Common myeloid progenitor, CD34-positive (primary cell): Measurements from ENCODE around the gene ADAMTS8.

Source experiments
- CTCF ChIA-PET: fragments of 350-600 bp; sonication (Branson Sonifier 250); formaldehyde crosslinking; loops from one replicate; lab custom pipeline; 2021; ENCODE audit warnings: antibody characterized with exemption; lab: Charles Lee
- POLR2A ChIA-PET: fragments of 350-600 bp; sonication (Branson Sonifier 250); formaldehyde crosslinking; loops from one replicate; lab custom pipeline; 2021; ENCODE audit warnings: antibody characterized with exemption; lab: Charles Lee
- DNase-seq, 3 donors: peaks; one replicate each; pipeline versions ENCODE4 v3.0.0 to v3.0.0-alpha.2; 2013
- H3K27ac ChIP-seq, 2 experiments: 1 replicate in 1 of 2; 2 replicates in 1 of 2; pipeline ENCODE4 v1.7.0; 2013; ENCODE audit warnings: inconsistent platforms in 2 of 2, low read length in 2 of 2, mild to moderate bottlenecking in 2 of 2, low read depth in 1 of 2, moderate library complexity in 1 of 2; ENCODE audit not compliant: severe bottlenecking in 2 of 2, insufficient read depth in 1 of 2, poor library complexity in 1 of 2
- H3K27me3 ChIP-seq, 5 experiments: replicated peaks in 2 of 5; 1 replicate in 3 of 5; 2 replicates in 2 of 5; pipeline versions ENCODE4 v1.6.1 to v1.7.0; 2013; ENCODE audit warnings: low read length in 4 of 5, mild to moderate bottlenecking in 2 of 5, moderate library complexity in 2 of 5, inconsistent platforms in 1 of 5; ENCODE audit not compliant: insufficient read depth in 5 of 5, control insufficient read depth in 4 of 5
- H3K36me3 ChIP-seq, 4 experiments: 1 replicate in 2 of 4; 2 replicates in 2 of 4; pipeline versions ENCODE4 v1.6.1 to v1.7.0; 2013; ENCODE audit warnings: low read length in 3 of 4, control low read depth in 1 of 4, mild to moderate bottlenecking in 1 of 4; ENCODE audit not compliant: control insufficient read depth in 4 of 4, insufficient read depth in 4 of 4
- H3K4me1 ChIP-seq, 4 experiments: 1 replicate in 3 of 4; 2 replicates in 1 of 4; pipeline versions ENCODE4 v1.6.1 to v1.7.1; 2013; ENCODE audit warnings: low read length in 3 of 4, mild to moderate bottlenecking in 3 of 4, control low read depth in 1 of 4, inconsistent platforms in 1 of 4, moderate library complexity in 1 of 4; ENCODE audit not compliant: control insufficient read depth in 4 of 4, insufficient read depth in 4 of 4; ENCODE audit errors: control extremely low read depth in 1 of 4
- H3K4me3 ChIP-seq, 7 experiments: 1 replicate in 4 of 7; 2 replicates in 3 of 7; pipeline versions ENCODE4 v1.5.1 to v1.7.0; 2013; ENCODE audit warnings: mild to moderate bottlenecking in 7 of 7, low read length in 6 of 7, moderate library complexity in 6 of 7, inconsistent platforms in 2 of 7, low read depth in 2 of 7, control low read depth in 1 of 7; ENCODE audit not compliant: insufficient read depth in 4 of 7, control insufficient read depth in 1 of 7; ENCODE audit errors: extremely low read depth in 1 of 7
- H3K9me3 ChIP-seq, 5 experiments: 1 replicate in 4 of 5; 2 replicates in 1 of 5; pipeline versions ENCODE4 v1.6.1 to v1.7.1; 2013; ENCODE audit warnings: low read length in 4 of 5, mild to moderate bottlenecking in 2 of 5, inconsistent platforms in 1 of 5, low read depth in 1 of 5, moderate library complexity in 1 of 5; ENCODE audit not compliant: control insufficient read depth in 4 of 5, insufficient read depth in 2 of 5; ENCODE audit errors: control extremely low read depth in 1 of 5
- WGBS: methylation state at CpG from one replicate; pipeline ENCODE4 v1.1.5; 2013; ENCODE audit not compliant: insufficient coverage; 5-methylcytosine and 5-hydroxymethylcytosine counted together

ADAMTS8 gene

DNA sequence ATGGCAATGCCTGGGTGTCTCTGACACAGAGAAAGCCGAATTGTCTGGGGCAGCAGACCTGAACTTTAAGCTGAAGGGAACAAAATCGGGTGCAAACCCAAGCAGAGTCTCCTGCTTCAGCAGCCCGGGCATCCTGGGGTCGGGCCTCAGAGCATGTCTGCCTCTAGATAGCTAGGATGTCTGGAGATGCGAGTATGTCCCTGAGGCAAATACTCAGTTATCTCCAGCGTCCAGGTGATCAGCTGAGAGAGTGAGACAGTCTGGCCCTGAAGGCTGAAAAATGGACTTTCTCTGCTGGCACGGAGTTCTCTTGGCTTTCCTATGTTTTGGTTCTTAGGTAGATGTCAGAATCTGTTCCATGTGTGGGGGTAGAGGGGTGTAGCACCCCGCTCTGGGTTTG, 3.3 kb downstream of the ADAMTS8 start:
- ChIA-PET CTCF (interaction anchor here (0.6 to 15.5 kb wide), 5 partner anchors 17 to 852 kb away, joined by 3 to 362 read pairs (median 3); no protein-coding TSS in a partner anchor), POLR2A (no interaction called here)
- DNase-seq = no peak
- WGBS = 93% methylated on average over 6 of the region's 8 CpGs
- Histone ChIP-seq H3K4me3 (no peak overlapping the region), H3K27ac (no peak overlapping the region), H3K27me3 (peaks cover 13 to 87% (median 40%) of the 10 kb centered on the region in 5 experiments), H3K4me1 (peaks cover 0 to 19% (median 11%) of the 10 kb centered on the region in 4 experiments), H3K9me3 (no peaks in the 10 kb centered on the region), H3K36me3 (no peaks in the 10 kb centered on the region)

- H3K27me3 ChIP-seq = peaks cover 9 to 86% (median 43%) of the 10 kb centered on the region in 5 experiments
- peaks cover 0 to 19% (median 11%) of the 10 kb centered on the region in 4 experiments for H3K4me1 ChIP-seq
- H3K27ac ChIP-seq = no peak overlapping the region
- WGBS = 95% methylated on average over 14 of the region's 14 CpGs
- H3K4me3 ChIP-seq = no peak overlapping the region
- no peaks in the 10 kb centered on the region for H3K36me3 ChIP-seq
- CTCF ChIA-PET = interaction anchor here (0.6 to 1.3 kb wide), 5 partner anchors 17 to 852 kb away, joined by 3 read pairs; partner anchors contain the start of gene SNX19
- POLR2A ChIA-PET = no interaction called here
- no peaks in the 10 kb centered on the region for H3K9me3 ChIP-seq
- DNase-seq = no peak
These were observed 3.7 kb downstream of the ADAMTS8 start for GRCh38 chr11:130424613-130425140.

- no peaks in the 10 kb centered on the region for H3K9me3 ChIP-seq
- 91% methylated on average over 14 of the region's 16 CpGs for WGBS
- H3K27me3 ChIP-seq = peaks cover 0 to 76% (median 34%) of the 10 kb centered on the region in 5 experiments
- H3K4me3 ChIP-seq = no peak overlapping the region
- no peak overlapping the region for H3K27ac ChIP-seq
- H3K4me1 ChIP-seq = peaks cover 0 to 15% (median 10%) of the 10 kb centered on the region in 4 experiments
- no peak for DNase-seq
- H3K36me3 ChIP-seq = no peaks in the 10 kb centered on the region
- ChIA-PET POLR2A (no interaction called here), CTCF (interaction anchor here (1.3 kb wide), 1 partner anchor 492 kb away, joined by 3 read pairs; the partner anchor contains the start of gene SNX19)
These were observed 4.8 kb downstream of the ADAMTS8 start for GRCh38 chr11:130423541-130424142.

DNA sequence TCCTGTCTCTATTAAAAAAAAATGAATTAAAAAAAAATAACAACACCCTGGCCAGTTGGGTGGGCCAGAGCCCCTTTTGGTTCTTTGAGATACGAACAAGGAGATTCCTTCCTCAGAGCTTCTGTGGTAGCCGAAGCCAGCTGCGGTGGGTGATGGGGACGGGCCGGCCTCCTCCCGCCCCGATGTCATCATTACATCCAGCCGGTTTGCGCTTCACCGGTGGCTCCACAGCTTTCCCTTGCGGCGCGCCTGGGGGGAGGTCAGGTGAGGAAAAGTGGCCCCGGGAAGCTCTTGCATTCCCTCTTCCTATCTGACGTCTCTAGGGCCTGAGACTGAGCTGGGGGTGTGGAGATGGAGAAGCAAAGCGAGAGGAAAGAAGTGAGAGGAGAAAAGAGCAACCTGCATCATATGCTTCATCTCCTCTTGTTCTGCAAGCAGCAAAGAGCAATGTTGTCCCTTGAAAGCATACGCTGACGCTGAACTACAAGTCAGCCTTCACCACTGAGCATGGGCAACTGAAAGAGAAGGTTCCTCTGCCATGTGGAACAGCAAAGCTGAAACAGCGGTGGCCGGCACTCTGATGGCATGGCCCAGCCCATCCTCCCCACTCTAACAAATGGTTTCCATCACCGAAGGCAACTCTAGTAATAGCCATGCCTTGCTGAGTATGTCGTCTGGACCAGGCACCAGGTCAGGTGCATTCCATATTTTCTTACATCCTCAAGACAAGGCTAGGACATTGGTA, 6.0 kb downstream of the ADAMTS8 start:
- WGBS = 94% methylated on average over 14 of the region's 22 CpGs
- H3K27ac ChIP-seq = no peak overlapping the region
- H3K4me3 ChIP-seq = no peak overlapping the region
- POLR2A ChIA-PET = no interaction called here
- no peak for DNase-seq
- H3K9me3 ChIP-seq = no peaks in the 10 kb centered on the region
- no peaks in the 10 kb centered on the region for H3K36me3 ChIP-seq
- CTCF ChIA-PET = no interaction called here
- H3K4me1 ChIP-seq = peaks cover 0 to 5% (median 1%) of the 10 kb centered on the region in 4 experiments
- peaks cover 0 to 69% (median 30%) of the 10 kb centered on the region in 5 experiments for H3K27me3 ChIP-seq

DNA sequence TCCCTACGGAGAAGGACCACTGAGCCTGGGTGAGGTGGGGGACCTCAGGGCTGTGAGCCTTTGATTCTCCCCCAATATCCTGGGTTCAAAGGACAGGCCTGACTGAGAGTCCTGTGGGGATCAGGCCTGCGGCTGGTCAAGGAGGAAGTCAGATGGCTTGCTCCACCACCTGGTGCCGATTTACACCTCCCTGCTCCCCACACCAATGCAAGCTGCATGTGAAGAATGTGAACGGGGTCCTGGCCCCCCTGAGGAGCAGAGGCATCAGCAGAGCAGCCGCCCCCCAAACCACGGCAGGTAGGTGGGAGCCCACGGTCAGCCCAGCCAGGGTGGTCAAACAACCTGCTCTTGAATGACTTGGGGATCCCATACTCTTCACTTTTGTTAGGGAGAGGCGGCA, 6.7 kb downstream of the ADAMTS8 start:
- Histone ChIP-seq H3K4me1 (no peaks in the 10 kb centered on the region), H3K4me3 (no peak overlapping the region), H3K27ac (no peak overlapping the region), H3K27me3 (peaks cover 0 to 62% (median 23%) of the 10 kb centered on the region in 5 experiments), H3K9me3 (no peaks in the 10 kb centered on the region), H3K36me3 (no peaks in the 10 kb centered on the region)
- WGBS = 91% methylated on average over 8 of the region's 8 CpGs
- no peak for DNase-seq
- CTCF ChIA-PET = no interaction called here
- POLR2A ChIA-PET = no interaction called here

DNA sequence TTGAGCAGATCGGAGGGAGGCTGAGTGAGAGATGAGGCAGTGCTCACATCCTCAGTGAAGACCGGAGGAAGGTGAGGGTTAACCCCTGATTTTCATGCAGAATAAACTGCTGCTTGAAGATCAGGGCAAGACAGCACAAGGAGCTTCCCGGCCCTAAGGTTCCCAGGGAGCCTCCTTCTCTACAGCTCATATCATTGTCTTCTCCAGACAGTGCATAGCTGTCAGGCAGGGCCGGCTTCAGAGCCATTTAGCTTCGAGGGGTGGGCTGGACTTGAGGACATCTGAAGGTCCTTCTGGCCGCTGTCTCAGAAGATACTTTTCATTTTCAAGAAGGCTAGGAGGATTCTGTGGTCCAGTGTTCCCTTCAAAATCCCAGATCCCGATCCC, 7.2 kb downstream of the ADAMTS8 start:
- peaks cover 0 to 57% (median 23%) of the 10 kb centered on the region in 5 experiments for H3K27me3 ChIP-seq
- 93% methylated on average over 6 of the region's 7 CpGs for WGBS
- no peaks in the 10 kb centered on the region for H3K9me3 ChIP-seq
- H3K4me3 ChIP-seq = no peak overlapping the region
- no peaks in the 10 kb centered on the region for H3K36me3 ChIP-seq
- H3K4me1 ChIP-seq = no peaks in the 10 kb centered on the region
- no peak overlapping the region for H3K27ac ChIP-seq
- ChIA-PET CTCF (interaction anchor here (0.7 kb wide), 1 partner anchor 10 kb away, joined by 3 read pairs; no protein-coding TSS in a partner anchor), POLR2A (no interaction called here)
- no peak for DNase-seq
